ENCODE data around the gene NUP98.

Gene NUP98

GRCh38 chr11:3797329-3798090, at the start of gene NUP98:
Gene NUP98, minus strand, starts transcription at chr11:3797554. Its CDS starts 15,437 bp downstream, at chr11:3782117.
- peak; percentile 97 to 99 (median 98) for DNase-seq (ENCODE audit: low read depth in 4 of 4, low spot score in 1 of 4)

- DNase-seq (ENCODE audit: low read depth in 4 of 4, low spot score in 1 of 4): no peak
Observed at GRCh38 chr11:3845670-3846069, 48.3 kb upstream of the NUP98 start.

GRCh38 chr11:3845246-3845645, 47.9 kb upstream of the NUP98 start:
- no peak for DNase-seq (ENCODE audit: low read depth in 4 of 4, low spot score in 1 of 4)

- DNase-seq (ENCODE audit: low read depth in 4 of 4, low spot score in 1 of 4): no peak
Observed at GRCh38 chr11:3843326-3843725, 46.0 kb upstream of the NUP98 start.

GRCh38 chr11:3841426-3842350, 44.3 kb upstream of the NUP98 start:
- peak in 3 of 4 experiments; percentile 80 to 88 (median 87) for DNase-seq (ENCODE audit: low read depth in 4 of 4, low spot score in 1 of 4)

- peak in 3 of 4 experiments; percentile 45 to 93 (median 52) for DNase-seq (ENCODE audit: low read depth in 4 of 4, low spot score in 1 of 4)
Observed at GRCh38 chr11:3840870-3841425, 43.6 kb upstream of the NUP98 start, which contains the start of gene RHOG. Gene RHOG, minus strand, starts transcription at chr11:3840959. Its CDS starts 12,821 bp downstream, at chr11:3828138.

GRCh38 chr11:3840004-3840869, 42.9 kb upstream of the NUP98 start:
- DNase-seq (ENCODE audit: low read depth in 4 of 4, low spot score in 1 of 4): no peak

- DNase-seq (ENCODE audit: low read depth in 4 of 4, low spot score in 1 of 4): no peak
Observed at GRCh38 chr11:3838504-3838903, 41.1 kb upstream of the NUP98 start.

GRCh38 chr11:3837793-3838192, 40.4 kb upstream of the NUP98 start:
- no peak for DNase-seq (ENCODE audit: low read depth in 4 of 4, low spot score in 1 of 4)

- no peak for DNase-seq (ENCODE audit: low read depth in 4 of 4, low spot score in 1 of 4)
Observed at GRCh38 chr11:3836903-3837302, 39.5 kb upstream of the NUP98 start.

GRCh38 chr11:3835751-3836150, 38.4 kb upstream of the NUP98 start:
- DNase-seq (ENCODE audit: low read depth in 4 of 4, low spot score in 1 of 4): no peak

- no peak for DNase-seq (ENCODE audit: low read depth in 4 of 4, low spot score in 1 of 4)
Observed at GRCh38 chr11:3834664-3835461, 37.5 kb upstream of the NUP98 start.

- no peak for DNase-seq (ENCODE audit: low read depth in 4 of 4, low spot score in 1 of 4)
Observed at GRCh38 chr11:3834349-3834663, 37.0 kb upstream of the NUP98 start.

GRCh38 chr11:3833449-3833848, 36.1 kb upstream of the NUP98 start:
- DNase-seq (ENCODE audit: low read depth in 4 of 4, low spot score in 1 of 4): no peak

GRCh38 chr11:3832816-3833215, 35.5 kb upstream of the NUP98 start:
- DNase-seq (ENCODE audit: low read depth in 4 of 4, low spot score in 1 of 4): no peak

GRCh38 chr11:3831378-3832239, 34.3 kb upstream of the NUP98 start:
- no peak for DNase-seq (ENCODE audit: low read depth in 4 of 4, low spot score in 1 of 4)

GRCh38 chr11:3830730-3831129, 33.4 kb upstream of the NUP98 start:
- no peak for DNase-seq (ENCODE audit: low read depth in 4 of 4, low spot score in 1 of 4)

- DNase-seq (ENCODE audit: low read depth in 4 of 4, low spot score in 1 of 4): no peak
Observed at GRCh38 chr11:3830088-3830487, 32.7 kb upstream of the NUP98 start.

Measured in stimulated activated CD4-positive, alpha-beta T cell treated with anti-CD3 and anti-CD28 coated beads, Interleukin-1b, Interleukin-23, amount 100 ng/mL, for 24 hours (primary cell).